ENCODE data around the gene FAM174B.

The FAM174B gene

GRCh38 chr15:92579486-92579885 lies 76.1 kb downstream of the FAM174B start:
- TF ChIP-seq CTCF (conservative IDR thresholded peaks at IDR 0.05; ENCODE audit: control insufficient read depth, insufficient read depth, low read depth, low read length): no peak
- no peak for DNase-seq (ENCODE audit: low read depth)
- H3K4me3 ChIP-seq (ENCODE audit: control insufficient read depth, low read depth, low read length): no peak overlapping the region

GRCh38 chr15:92578096-92578835 lies 77.3 kb downstream of the FAM174B start:
- TF ChIP-seq CTCF (conservative IDR thresholded peaks at IDR 0.05; ENCODE audit: control insufficient read depth, insufficient read depth, low read depth, low read length): no peak
- H3K4me3 ChIP-seq (ENCODE audit: control insufficient read depth, low read depth, low read length): no peak overlapping the region
- DNase-seq (ENCODE audit: low read depth): no peak

GRCh38 chr15:92576597-92577200 lies 78.9 kb downstream of the FAM174B start:
- no peak overlapping the region for H3K4me3 ChIP-seq (ENCODE audit: control insufficient read depth, low read depth, low read length)
- TF ChIP-seq CTCF (conservative IDR thresholded peaks at IDR 0.05; ENCODE audit: control insufficient read depth, insufficient read depth, low read depth, low read length): no peak
- DNase-seq (ENCODE audit: low read depth): no peak

GRCh38 chr15:92574566-92574965 lies 81.0 kb downstream of the FAM174B start:
- no peak overlapping the region for H3K4me3 ChIP-seq (ENCODE audit: control insufficient read depth, low read depth, low read length)
- no peak for TF ChIP-seq CTCF (conservative IDR thresholded peaks at IDR 0.05; ENCODE audit: control insufficient read depth, insufficient read depth, low read depth, low read length)
- DNase-seq (ENCODE audit: low read depth): no peak

- no peak for TF ChIP-seq CTCF (conservative IDR thresholded peaks at IDR 0.05; ENCODE audit: control insufficient read depth, insufficient read depth, low read depth, low read length)
- H3K4me3 ChIP-seq (ENCODE audit: control insufficient read depth, low read depth, low read length): no peak overlapping the region
- no peak for DNase-seq (ENCODE audit: low read depth)
Measured at GRCh38 chr15:92574161-92574560, 81.4 kb downstream of the FAM174B start.

- no peak for TF ChIP-seq CTCF (conservative IDR thresholded peaks at IDR 0.05; ENCODE audit: control insufficient read depth, insufficient read depth, low read depth, low read length)
- DNase-seq (ENCODE audit: low read depth): no peak
- H3K4me3 ChIP-seq (ENCODE audit: control insufficient read depth, low read depth, low read length): no peak overlapping the region
Measured at GRCh38 chr15:92571824-92572223, 83.8 kb downstream of the FAM174B start.
